GM15510 (cell line): Measurements from ENCODE around the gene RHBDL3.

ENCODE experiments used
- POLR2A ChIP-seq: IDR thresholded peaks from 3 replicates; pipeline ENCODE4 v1.6.1; 2011; ENCODE audit warnings: borderline replicate concordance; ENCODE audit not compliant: insufficient read length; ENCODE audit errors: extremely low read depth

The RHBDL3 gene

GRCh38 chr17:32331243-32332040, 65.8 kb downstream of the RHBDL3 start:
- no peak for TF ChIP-seq POLR2A

GRCh38 chr17:32333187-32333586, 67.6 kb downstream of the RHBDL3 start:
- no peak for TF ChIP-seq POLR2A

- TF ChIP-seq POLR2A, result no peak
Measured at GRCh38 chr17:32335046-32335445, 69.4 kb downstream of the RHBDL3 start.

GRCh38 chr17:32335687-32336086, 70.1 kb downstream of the RHBDL3 start:
- no peak for TF ChIP-seq POLR2A

GRCh38 chr17:32341141-32341856, 75.7 kb downstream of the RHBDL3 start:
- TF ChIP-seq POLR2A, result no peak

- peak; percentile 84 for TF ChIP-seq POLR2A
Measured at GRCh38 chr17:32341857-32342602, 76.4 kb downstream of the RHBDL3 start, which contains the start of gene C17orf75. TSS of gene C17orf75 (minus strand) at chr17:32342173. CDS start at chr17:32342139, 34 bp downstream.

- no peak for TF ChIP-seq POLR2A
Measured at GRCh38 chr17:32342603-32343325, 77.1 kb downstream of the RHBDL3 start.

- no peak for TF ChIP-seq POLR2A
Measured at GRCh38 chr17:32345951-32346600, 80.4 kb downstream of the RHBDL3 start.

GRCh38 chr17:32348483-32348800, 82.8 kb downstream of the RHBDL3 start:
- TF ChIP-seq POLR2A, result no peak

- TF ChIP-seq POLR2A, result no peak
Measured at GRCh38 chr17:32349503-32349853, 83.8 kb downstream of the RHBDL3 start.

- peak; percentile 81 for TF ChIP-seq POLR2A
Measured at GRCh38 chr17:32349854-32350665, 84.4 kb downstream of the RHBDL3 start, which contains the start of gene ZNF207. TSS of gene ZNF207 (plus strand) at chr17:32350157. CDS start at chr17:32350286, 129 bp downstream.

GRCh38 chr17:32350666-32351418, 85.2 kb downstream of the RHBDL3 start:
- TF ChIP-seq POLR2A, result no peak
